Colon (tissue), 2 donors: Measurements from ENCODE around the gene ARFRP1.
"Not testable (repeated sequence)": the region's sequence is repeated elsewhere in the genome, so short reads cannot be mapped to it uniquely, and the experiment has no call there.

Source experiments
- FAIRE-seq: peaks from 2 replicates; lab custom pipeline; 2012; peaks lifted over from hg19 to GRCh38; lab: Jason Lieb, UNC
- donor health status: control.
- donor health status: control.

Gene ARFRP1

GRCh38 chr20:63655249-63655648, 52.5 kb downstream of the ARFRP1 start:
- FAIRE-seq = no peak

GRCh38 chr20:63653974-63654668, 53.7 kb downstream of the ARFRP1 start:
- FAIRE-seq = no peak

- FAIRE-seq = no peak
These were observed 54.5 kb downstream of the ARFRP1 start, which contains the start of gene STMN3 for GRCh38 chr20:63653041-63653973. Gene STMN3, minus strand, starts transcription at chr20:63653424. Its CDS starts 79 bp downstream, at chr20:63653345.

GRCh38 chr20:63652192-63652980, 55.4 kb downstream of the ARFRP1 start:
- no peak for FAIRE-seq

- FAIRE-seq = no peak
These were observed 55.9 kb downstream of the ARFRP1 start for GRCh38 chr20:63651942-63652191.

- FAIRE-seq = not testable (repeated sequence)
These were observed 57.3 kb downstream of the ARFRP1 start for GRCh38 chr20:63650486-63650885.

- no peak for FAIRE-seq
These were observed 58.7 kb downstream of the ARFRP1 start for GRCh38 chr20:63648895-63649589.
